Measurements from ENCODE around the gene MED26. TPM values are rescaled to one million over a fixed set of nuclear protein-coding genes. Genes with fewer than 3 reads are reported as not detected.

Gene MED26
- total RNA-seq, 1 donor from 2014 or later: 11.2 TPM

DNA sequence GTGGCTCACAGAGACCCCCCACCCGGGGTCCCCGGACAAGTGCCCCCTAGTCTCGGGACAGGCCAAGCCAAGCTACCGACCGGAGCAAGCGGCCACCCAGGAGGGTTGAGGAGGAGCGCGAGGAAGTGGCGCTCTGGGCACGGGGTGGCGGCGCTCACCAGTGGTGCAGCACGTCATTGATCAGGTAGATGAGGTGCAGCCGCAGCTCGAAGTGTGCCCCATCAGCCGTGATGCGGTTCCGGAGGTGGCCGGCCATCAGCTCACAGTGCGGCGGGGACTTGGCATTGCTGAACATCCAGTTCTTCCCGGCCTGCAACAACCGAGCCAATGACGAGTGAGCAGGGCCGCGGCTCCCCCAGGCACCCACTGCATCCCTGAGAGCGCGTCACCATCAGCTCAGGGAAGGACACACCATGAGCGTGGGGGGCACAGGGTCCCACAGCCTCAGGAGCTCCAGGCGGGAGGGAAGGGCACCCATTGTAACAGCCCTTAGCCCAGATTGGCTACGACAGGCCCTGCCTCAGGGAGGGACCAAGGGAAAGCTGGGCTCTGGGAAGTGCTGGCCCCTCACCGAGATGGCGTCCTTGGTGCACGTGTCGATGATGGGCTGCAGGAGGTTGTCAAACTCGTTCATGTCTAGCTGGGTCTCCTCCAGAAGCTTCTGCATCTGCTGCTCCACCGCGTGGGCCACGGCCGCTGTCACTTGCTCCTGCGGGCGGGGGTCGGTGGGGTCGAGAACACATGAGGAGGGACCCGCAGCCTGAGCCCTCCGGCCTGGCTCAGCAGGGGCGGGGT is 95.4 kb downstream of the MED26 start:
- no peak overlapping the region for H3K4me3 Mint-ChIP-seq (ENCODE audit: low read depth)

GRCh38 chr19:16531380-16531669 is 96.7 kb downstream of the MED26 start:
- Mint-ChIP-seq H3K9me3 (ENCODE audit: low read depth) (no peaks in the 10 kb centered on the region), H3K4me3 (ENCODE audit: low read depth) (no peak overlapping the region), H3K4me1 (ENCODE audit: low read depth) (no peaks in the 10 kb centered on the region), H3K36me3 (ENCODE audit: insufficient read depth) (peaks cover 12% of the 10 kb centered on the region), H3K27ac (no peak overlapping the region), H3K27me3 (no peaks in the 10 kb centered on the region)
- no peak for DNase-seq (ENCODE audit: low spot score, unreplicated experiment)
- TF ChIP-seq, protein P1, sequence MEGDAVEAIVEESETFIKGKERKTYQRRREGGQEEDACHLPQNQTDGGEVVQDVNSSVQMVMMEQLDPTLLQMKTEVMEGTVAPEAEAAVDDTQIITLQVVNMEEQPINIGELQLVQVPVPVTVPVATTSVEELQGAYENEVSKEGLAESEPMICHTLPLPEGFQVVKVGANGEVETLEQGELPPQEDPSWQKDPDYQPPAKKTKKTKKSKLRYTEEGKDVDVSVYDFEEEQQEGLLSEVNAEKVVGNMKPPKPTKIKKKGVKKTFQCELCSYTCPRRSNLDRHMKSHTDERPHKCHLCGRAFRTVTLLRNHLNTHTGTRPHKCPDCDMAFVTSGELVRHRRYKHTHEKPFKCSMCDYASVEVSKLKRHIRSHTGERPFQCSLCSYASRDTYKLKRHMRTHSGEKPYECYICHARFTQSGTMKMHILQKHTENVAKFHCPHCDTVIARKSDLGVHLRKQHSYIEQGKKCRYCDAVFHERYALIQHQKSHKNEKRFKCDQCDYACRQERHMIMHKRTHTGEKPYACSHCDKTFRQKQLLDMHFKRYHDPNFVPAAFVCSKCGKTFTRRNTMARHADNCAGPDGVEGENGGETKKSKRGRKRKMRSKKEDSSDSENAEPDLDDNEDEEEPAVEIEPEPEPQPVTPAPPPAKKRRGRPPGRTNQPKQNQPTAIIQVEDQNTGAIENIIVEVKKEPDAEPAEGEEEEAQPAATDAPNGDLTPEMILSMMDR (IDR thresholded peaks at IDR 0.05; ENCODE audit: unreplicated experiment): no peak

More for the DNA sequence above, 95.4 kb downstream of the MED26 start:
- H3K9me3 Mint-ChIP-seq (ENCODE audit: low read depth): no peaks in the 10 kb centered on the region
- H3K36me3 Mint-ChIP-seq (ENCODE audit: insufficient read depth): peaks cover 13% of the 10 kb centered on the region
- no peak overlapping the region for H3K27ac Mint-ChIP-seq
- no peaks in the 10 kb centered on the region for H3K27me3 Mint-ChIP-seq
- TF ChIP-seq, protein P1 (IDR thresholded peaks at IDR 0.05; ENCODE audit: unreplicated experiment): no peak
- DNase-seq (ENCODE audit: low spot score, unreplicated experiment): no peak
- no peaks in the 10 kb centered on the region for H3K4me1 Mint-ChIP-seq (ENCODE audit: low read depth)

DNA sequence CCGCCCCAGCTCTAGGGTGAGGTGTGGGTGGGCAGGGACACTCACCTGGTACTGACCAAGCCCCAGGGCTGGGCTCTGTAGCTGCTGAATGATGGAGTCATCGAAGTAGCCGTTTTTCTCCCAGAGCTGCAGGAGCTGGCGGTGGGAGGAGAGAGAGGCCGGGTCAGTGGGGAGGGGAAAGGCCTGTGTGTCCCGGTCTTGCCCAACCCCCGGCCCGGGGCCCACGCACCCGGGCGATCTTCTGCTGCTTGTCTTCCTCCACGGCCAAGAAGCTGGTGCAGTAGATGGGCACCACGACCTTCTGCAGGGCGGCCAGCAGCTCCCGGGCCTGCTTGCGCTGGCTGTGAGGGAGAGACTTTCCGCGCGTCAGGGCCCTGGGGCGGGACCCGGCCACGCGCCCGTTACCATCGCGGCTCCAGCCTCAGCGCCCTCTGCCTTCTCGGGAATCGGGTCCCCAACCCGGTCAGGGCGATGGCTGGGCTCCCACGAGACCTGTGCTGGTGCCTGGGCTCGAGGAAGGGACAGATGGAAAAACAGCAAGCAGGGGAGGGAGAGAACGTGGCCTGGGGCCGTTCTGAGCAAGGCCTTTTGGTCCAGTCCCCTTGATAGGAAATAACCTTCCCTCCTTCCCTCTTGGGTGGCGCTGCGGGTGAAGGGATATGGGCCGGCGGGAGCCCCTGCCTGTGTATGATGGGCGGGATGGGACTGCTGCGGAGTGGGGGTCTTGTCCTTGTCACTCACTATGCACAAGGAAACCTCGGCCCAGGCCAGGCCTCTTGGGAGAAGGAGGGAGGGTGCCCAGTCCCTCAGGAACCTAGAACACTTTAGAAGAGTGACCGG is 97.2 kb downstream of the MED26 start:
- H3K27ac Mint-ChIP-seq: no peak overlapping the region
- H3K9me3 Mint-ChIP-seq (ENCODE audit: low read depth): no peaks in the 10 kb centered on the region
- no peak overlapping the region for H3K4me3 Mint-ChIP-seq (ENCODE audit: low read depth)
- no peak for DNase-seq (ENCODE audit: low spot score, unreplicated experiment)
- peaks cover 11% of the 10 kb centered on the region for H3K36me3 Mint-ChIP-seq (ENCODE audit: insufficient read depth)
- TF ChIP-seq, protein P1 (IDR thresholded peaks at IDR 0.05; ENCODE audit: unreplicated experiment): no peak
- no peaks in the 10 kb centered on the region for H3K4me1 Mint-ChIP-seq (ENCODE audit: low read depth)
- no peaks in the 10 kb centered on the region for H3K27me3 Mint-ChIP-seq

DNA sequence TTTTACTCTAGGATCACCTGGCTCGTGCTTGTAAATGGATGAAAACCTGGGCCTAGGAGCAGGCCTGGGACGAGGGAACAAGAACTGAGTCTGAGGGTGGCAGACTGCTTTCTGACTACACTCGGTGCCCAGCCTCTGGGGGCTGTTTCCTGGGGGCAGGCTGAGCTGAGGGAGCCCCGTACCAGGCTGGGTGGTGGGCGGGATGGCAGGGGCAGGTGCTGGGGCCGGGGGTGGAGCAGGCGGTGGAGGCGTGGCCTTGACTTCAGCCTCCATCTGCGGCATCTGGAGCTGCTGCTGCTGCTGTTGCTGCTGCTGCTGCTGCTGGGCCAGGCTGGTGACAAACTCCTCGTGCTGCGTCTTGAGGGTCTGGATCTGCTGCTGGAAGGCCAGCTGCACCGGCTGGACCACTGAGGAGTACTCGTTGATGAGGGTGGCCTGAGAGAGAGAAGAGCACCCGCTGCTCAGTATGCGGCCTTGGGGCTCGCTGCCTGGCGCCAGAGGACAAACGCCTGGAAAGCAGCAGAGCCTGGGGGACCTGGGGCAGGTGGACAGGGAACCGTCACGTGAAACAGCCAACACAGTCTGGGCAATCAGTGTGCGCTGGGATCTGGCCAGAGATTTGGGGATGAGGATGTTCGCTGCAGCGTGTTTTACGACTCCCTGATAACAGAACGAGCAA is 98.4 kb downstream of the MED26 start:
- H3K4me3 Mint-ChIP-seq (ENCODE audit: low read depth): no peak overlapping the region
- peak overlapping the region; percentile 37 for H3K27ac Mint-ChIP-seq
- no peaks in the 10 kb centered on the region for H3K4me1 Mint-ChIP-seq (ENCODE audit: low read depth)
- no peaks in the 10 kb centered on the region for H3K27me3 Mint-ChIP-seq
- peaks cover 11% of the 10 kb centered on the region for H3K36me3 Mint-ChIP-seq (ENCODE audit: insufficient read depth)
- no peaks in the 10 kb centered on the region for H3K9me3 Mint-ChIP-seq (ENCODE audit: low read depth)
- DNase-seq (ENCODE audit: low spot score, unreplicated experiment): no peak
- TF ChIP-seq, protein P1 (IDR thresholded peaks at IDR 0.05; ENCODE audit: unreplicated experiment): no peak

GRCh38 chr19:16527971-16528521 is 100.0 kb downstream of the MED26 start:
- TF ChIP-seq, protein P1 (IDR thresholded peaks at IDR 0.05; ENCODE audit: unreplicated experiment): peak; percentile 31
- DNase-seq (ENCODE audit: low spot score, unreplicated experiment): no peak
- Mint-ChIP-seq H3K4me1 (ENCODE audit: low read depth) (no peaks in the 10 kb centered on the region), H3K9me3 (ENCODE audit: low read depth) (no peaks in the 10 kb centered on the region), H3K4me3 (ENCODE audit: low read depth) (no peak overlapping the region), H3K36me3 (ENCODE audit: insufficient read depth) (peaks cover 14% of the 10 kb centered on the region), H3K27me3 (no peaks in the 10 kb centered on the region), H3K27ac (no peak overlapping the region)

All from progenitor cell of endocrine pancreas (in vitro differentiated cells).